Coronary artery (tissue), 2 donors: ENCODE measurements around the gene NCBP2L.
A peak's percentile ranks its signal among the peaks of the same experiment; 100 is the strongest.

Experiments
- DNase-seq: peaks from one replicate; pipeline ENCODE4 v3.0.0-alpha.2; 2017; ENCODE audit warnings: low spot score
- H3K27ac ChIP-seq, 2 donors: fragments of 200-600 bp; sonication (generic); one replicate each; pipeline ENCODE4 v1.5.1; 2016 to 2019
- H3K4me3 ChIP-seq: fragments of 200-600 bp; sonication (generic); 2 replicates; pipeline ENCODE4 v1.5.1; 2016; ENCODE audit warnings: mild to moderate bottlenecking, moderate library complexity
- CTCF ChIP-seq: fragments of 200-600 bp; sonication (generic); IDR thresholded peaks from one replicate; pipeline ENCODE4 v1.5.1; 2019; ENCODE audit warnings: antibody characterized with exemption

The NCBP2L gene

GRCh38 chrX:107764845-107765608 lies 12.5 kb upstream of the NCBP2L start:
- Histone ChIP-seq H3K27ac (no peak overlapping the region), H3K4me3 (no peak overlapping the region)
- DNase-seq = no peak
- no peak for TF ChIP-seq CTCF

- Histone ChIP-seq H3K27ac (peak overlapping the region in 1 of 2 donors; percentile 57), H3K4me3 (no peak overlapping the region)
- no peak for TF ChIP-seq CTCF
- no peak for DNase-seq
Measured at GRCh38 chrX:107766470-107767150, 10.9 kb upstream of the NCBP2L start.

GRCh38 chrX:107768051-107768450 lies 9.5 kb upstream of the NCBP2L start:
- no peak for DNase-seq
- TF ChIP-seq CTCF = no peak
- Histone ChIP-seq H3K27ac (no peak overlapping the region), H3K4me3 (no peak overlapping the region)

GRCh38 chrX:107769581-107770317 lies 7.8 kb upstream of the NCBP2L start:
- no peak for DNase-seq
- TF ChIP-seq CTCF = no peak
- Histone ChIP-seq H3K4me3 (no peak overlapping the region), H3K27ac (no peak overlapping the region)

GRCh38 chrX:107773206-107773605 lies 4.3 kb upstream of the NCBP2L start:
- TF ChIP-seq CTCF = no peak
- DNase-seq = no peak
- H3K4me3 ChIP-seq = peak overlapping the region; percentile 69
- no peak overlapping the region for H3K27ac ChIP-seq

- TF ChIP-seq CTCF = no peak
- DNase-seq = no peak
- Histone ChIP-seq H3K4me3 (peak overlapping the region; percentile 69), H3K27ac (no peak overlapping the region)
Measured at GRCh38 chrX:107773906-107774435, 3.6 kb upstream of the NCBP2L start.
